ENCODE data around the gene FABP3.

- TF ChIP-seq POLR2AphosphoS5 (IDR thresholded peaks at IDR 0.05; ENCODE audit: borderline replicate concordance, low read depth, low read length) (no peak), EZH2 (IDR thresholded peaks at IDR 0.05) (no peak), FOXP2 (optimal IDR thresholded peaks at IDR 0.05; ENCODE audit: control extremely low read depth, extremely low read length, insufficient read depth) (no peak)
Measured at GRCh38 chr1:31399976-31400375, 27.1 kb upstream of the FABP3 start.

Data from SK-N-MC (cell line).